DND-41 (cell line): Measurements from ENCODE around the gene COL9A3.

ENCODE experiments used
- ATAC-seq: fragments of 200-7000 bp; cut with Tn5 transposase; 3 replicates; pipeline ENCODE4 v1.9.1; 2021; ENCODE audit warnings: low read depth; ENCODE audit not compliant: insufficient read depth
- DNase-seq: peaks from one replicate; pipeline ENCODE4 v3.0.0-alpha.2; 2020
- H2AFZ ChIP-seq: 2 replicates; pipeline ENCODE4 v1.6.0; 2012; ENCODE audit warnings: low read depth, low read length
- H3K27ac ChIP-seq: 2 replicates; pipeline ENCODE4 v1.5.1; 2012; ENCODE audit warnings: low read length, inconsistent platforms
- H3K27me3 ChIP-seq: fragments of 200-600 bp; sonication (generic); 2 replicates; pipeline ENCODE4 v1.6.0; 2012; ENCODE audit warnings: low read length, mild to moderate bottlenecking, inconsistent platforms; ENCODE audit not compliant: insufficient read depth, poor library complexity
- H3K36me3 ChIP-seq: 2 replicates; pipeline ENCODE4 v1.5.1; 2012; ENCODE audit warnings: low read length, inconsistent platforms; ENCODE audit not compliant: insufficient read depth
- H3K4me1 ChIP-seq: 2 replicates; pipeline ENCODE4 v1.5.1; 2012; ENCODE audit warnings: mild to moderate bottlenecking, low read length; ENCODE audit not compliant: insufficient read depth
- H3K4me2 ChIP-seq: 2 replicates; pipeline ENCODE4 v1.6.0; 2012; ENCODE audit warnings: mild to moderate bottlenecking, moderate library complexity, low read length, inconsistent platforms; ENCODE audit not compliant: insufficient read depth
- H3K4me3 ChIP-seq, 2 experiments: fragments of 200-600 bp in 1 of 2; shearing (Covaris generic) in 1 of 2; 2 replicates each; pipeline ENCODE4 v1.5.1; 2012 to 2016; ENCODE audit warnings: inconsistent platforms in 2 of 2, low read length in 2 of 2, mild to moderate bottlenecking in 2 of 2, low read depth in 1 of 2, moderate library complexity in 1 of 2
- H3K79me2 ChIP-seq: 2 replicates; pipeline ENCODE4 v1.6.0; 2012; ENCODE audit warnings: low read length, inconsistent platforms; ENCODE audit not compliant: insufficient read depth
- H3K9ac ChIP-seq: 2 replicates; pipeline ENCODE4 v1.6.0; 2012; ENCODE audit warnings: low read depth, mild to moderate bottlenecking, inconsistent platforms, low read length, moderate library complexity
- H3K9me3 ChIP-seq: 2 replicates; pipeline ENCODE4 v1.5.1; 2012; ENCODE audit warnings: low read length, moderate library complexity, mild to moderate bottlenecking, inconsistent platforms; ENCODE audit not compliant: insufficient read depth, severe bottlenecking
- H4K20me1 ChIP-seq: 2 replicates; pipeline ENCODE4 v1.6.0; 2012; ENCODE audit warnings: low read length; ENCODE audit not compliant: insufficient read depth
- EZH2 ChIP-seq: IDR thresholded peaks from 3 replicates; pipeline ENCODE4 v1.6.1; 2012; ENCODE audit warnings: borderline replicate concordance, low read depth, mild to moderate bottlenecking, moderate library complexity, low read length, inconsistent platforms; ENCODE audit not compliant: severe bottlenecking
- TF ChIP-seq, protein P1 (sequence below): IDR thresholded peaks from 2 replicates; pipeline ENCODE4 v1.5.1; 2012; ENCODE audit warnings: borderline replicate concordance, low read length, moderate library complexity, mild to moderate bottlenecking; ENCODE audit not compliant: poor library complexity, severe bottlenecking; ENCODE audit errors: extremely low read depth

COL9A3 gene

DNA sequence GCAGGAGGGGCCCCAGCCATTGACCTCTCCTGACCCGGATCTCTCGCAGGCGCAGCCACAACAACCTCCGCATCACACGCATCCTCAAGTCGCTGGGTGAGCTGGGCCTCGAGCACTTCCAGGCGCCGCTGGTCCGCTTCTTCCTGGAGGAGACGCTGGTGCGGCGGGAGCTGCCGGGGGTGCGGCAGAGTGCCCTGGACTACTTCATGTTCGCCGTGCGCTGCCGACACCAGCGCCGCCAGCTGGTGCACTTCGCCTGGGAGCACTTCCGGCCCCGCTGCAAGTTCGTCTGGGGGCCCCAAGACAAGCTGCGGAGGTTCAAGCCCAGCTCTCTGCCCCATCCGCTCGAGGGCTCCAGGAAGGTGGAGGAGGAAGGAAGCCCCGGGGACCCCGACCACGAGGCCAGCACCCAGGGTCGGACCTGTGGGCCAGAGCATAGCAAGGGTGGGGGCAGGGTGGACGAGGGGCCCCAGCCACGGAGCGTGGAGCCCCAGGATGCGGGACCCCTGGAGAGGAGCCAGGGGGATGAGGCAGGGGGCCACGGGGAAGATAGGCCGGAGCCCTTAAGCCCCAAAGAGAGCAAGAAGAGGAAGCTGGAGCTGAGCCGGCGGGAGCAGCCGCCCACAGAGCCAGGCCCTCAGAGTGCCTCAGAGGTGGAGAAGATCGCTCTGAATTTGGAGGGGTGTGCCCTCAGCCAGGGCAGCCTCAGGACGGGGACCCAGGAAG, 4.5 kb upstream of the COL9A3 start:
- no peak overlapping the region for H3K9ac ChIP-seq
- no peak for DNase-seq
- H3K36me3 ChIP-seq, result peaks cover 66% of the 10 kb centered on the region
- no peak for ATAC-seq
- no peak overlapping the region for H3K27ac ChIP-seq
- no peak overlapping the region for H2AFZ ChIP-seq
- H3K4me1 ChIP-seq, result peaks cover 12% of the 10 kb centered on the region
- H4K20me1 ChIP-seq, result peaks cover 72% of the 10 kb centered on the region
- H3K9me3 ChIP-seq, result no peaks in the 10 kb centered on the region
- H3K79me2 ChIP-seq, result peaks cover 18% of the 10 kb centered on the region
- H3K4me3 ChIP-seq, result no peak overlapping the region
- TF ChIP-seq EZH2, result no peak
- TF ChIP-seq, protein P1, sequence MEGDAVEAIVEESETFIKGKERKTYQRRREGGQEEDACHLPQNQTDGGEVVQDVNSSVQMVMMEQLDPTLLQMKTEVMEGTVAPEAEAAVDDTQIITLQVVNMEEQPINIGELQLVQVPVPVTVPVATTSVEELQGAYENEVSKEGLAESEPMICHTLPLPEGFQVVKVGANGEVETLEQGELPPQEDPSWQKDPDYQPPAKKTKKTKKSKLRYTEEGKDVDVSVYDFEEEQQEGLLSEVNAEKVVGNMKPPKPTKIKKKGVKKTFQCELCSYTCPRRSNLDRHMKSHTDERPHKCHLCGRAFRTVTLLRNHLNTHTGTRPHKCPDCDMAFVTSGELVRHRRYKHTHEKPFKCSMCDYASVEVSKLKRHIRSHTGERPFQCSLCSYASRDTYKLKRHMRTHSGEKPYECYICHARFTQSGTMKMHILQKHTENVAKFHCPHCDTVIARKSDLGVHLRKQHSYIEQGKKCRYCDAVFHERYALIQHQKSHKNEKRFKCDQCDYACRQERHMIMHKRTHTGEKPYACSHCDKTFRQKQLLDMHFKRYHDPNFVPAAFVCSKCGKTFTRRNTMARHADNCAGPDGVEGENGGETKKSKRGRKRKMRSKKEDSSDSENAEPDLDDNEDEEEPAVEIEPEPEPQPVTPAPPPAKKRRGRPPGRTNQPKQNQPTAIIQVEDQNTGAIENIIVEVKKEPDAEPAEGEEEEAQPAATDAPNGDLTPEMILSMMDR, result no peak
- H3K27me3 ChIP-seq, result no peaks in the 10 kb centered on the region
- H3K4me2 ChIP-seq, result no peak overlapping the region

DNA sequence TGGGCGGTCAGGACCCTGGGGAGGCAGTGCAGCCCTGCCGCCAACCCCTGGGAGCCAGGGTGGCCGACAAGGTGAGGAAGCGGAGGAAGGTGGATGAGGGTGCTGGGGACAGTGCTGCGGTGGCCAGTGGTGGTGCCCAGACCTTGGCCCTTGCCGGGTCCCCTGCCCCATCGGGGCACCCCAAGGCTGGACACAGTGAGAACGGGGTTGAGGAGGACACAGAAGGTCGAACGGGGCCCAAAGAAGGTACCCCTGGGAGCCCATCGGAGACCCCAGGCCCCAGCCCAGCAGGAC, 4.0 kb upstream of the COL9A3 start:
- Histone ChIP-seq H3K4me1 (peaks cover 7% of the 10 kb centered on the region), H3K79me2 (peaks cover 13% of the 10 kb centered on the region), H3K4me3 (no peak overlapping the region), H3K9ac (no peak overlapping the region), H2AFZ (no peak overlapping the region), H3K36me3 (peaks cover 61% of the 10 kb centered on the region), H3K9me3 (no peaks in the 10 kb centered on the region), H4K20me1 (peaks cover 67% of the 10 kb centered on the region), H3K27ac (no peak overlapping the region), H3K4me2 (no peak overlapping the region), H3K27me3 (no peaks in the 10 kb centered on the region)
- DNase-seq (no peak), ATAC-seq (no peak)
- TF ChIP-seq, protein P1, result no peak
- TF ChIP-seq EZH2, result no peak

DNA sequence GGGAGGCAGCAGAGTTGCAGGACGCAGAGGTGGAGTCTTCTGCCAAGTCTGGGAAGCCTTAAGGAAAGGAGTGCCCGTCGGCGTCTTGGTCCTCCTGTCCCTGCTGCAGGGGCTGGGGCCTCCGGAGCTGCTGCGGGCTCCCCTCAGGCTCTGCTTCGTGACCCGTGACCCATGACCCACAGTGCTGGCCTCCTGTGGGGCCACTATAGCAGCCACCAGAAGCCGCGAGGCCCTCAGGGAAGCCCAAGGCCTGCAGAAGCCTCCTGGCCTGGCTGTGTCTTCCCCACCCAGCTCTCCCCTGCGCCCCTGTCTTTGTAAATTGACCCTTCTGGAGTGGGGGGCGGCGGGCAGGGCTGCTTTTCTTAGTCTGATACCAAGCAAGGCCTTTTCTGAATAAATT, 3.3 kb upstream of the COL9A3 start:
- TF ChIP-seq EZH2, result no peak
- TF ChIP-seq, protein P1, result no peak
- H3K79me2 ChIP-seq, result peaks cover 6% of the 10 kb centered on the region; the same call in 1 of the 2 replicates
- H3K4me1 ChIP-seq, result no peaks in the 10 kb centered on the region
- no peak; the same call in 2 of the 3 replicates for ATAC-seq
- H3K9ac ChIP-seq, result no peak overlapping the region
- no peak overlapping the region for H2AFZ ChIP-seq
- H3K36me3 ChIP-seq, result peaks cover 54% of the 10 kb centered on the region
- no peaks in the 10 kb centered on the region for H3K27me3 ChIP-seq
- no peak overlapping the region for H3K4me3 ChIP-seq
- no peak overlapping the region for H3K4me2 ChIP-seq
- H3K27ac ChIP-seq, result no peak overlapping the region
- no peaks in the 10 kb centered on the region for H3K9me3 ChIP-seq
- peaks cover 61% of the 10 kb centered on the region for H4K20me1 ChIP-seq
- no peak for DNase-seq
